Hepatocyte (in vitro differentiated cells): ENCODE measurements around the gene ZNF530. TPM values are rescaled to one million over a fixed set of nuclear protein-coding genes. Genes with fewer than 3 reads are reported as not detected.

Experiments
- DNase-seq: peaks from one replicate; pipeline ENCODE4 v3.0.0-alpha.2; 2016; ENCODE audit warnings: low spot score
- H2AFZ ChIP-seq: fragments of 200-600 bp; sonication (generic); 2 replicates; pipeline ENCODE4 v1.6.0; 2016; ENCODE audit warnings: antibody characterized with exemption, mild to moderate bottlenecking
- H3K27ac ChIP-seq: fragments of 200-600 bp; sonication (generic); 2 replicates; pipeline ENCODE4 v1.5.1; 2016; ENCODE audit warnings: mild to moderate bottlenecking
- H3K27me3 ChIP-seq: fragments of 200-600 bp; sonication (generic); 2 replicates; pipeline ENCODE4 v1.6.1; 2016
- H3K36me3 ChIP-seq: fragments of 200-600 bp; sonication (generic); replicated peaks from 2 replicates; pipeline ENCODE4 v1.5.1; 2016; ENCODE audit warnings: low read depth; ENCODE audit not compliant: insufficient read depth
- H3K4me1 ChIP-seq: fragments of 200-600 bp; sonication (generic); 2 replicates; pipeline ENCODE4 v1.5.1; 2016; ENCODE audit warnings: mild to moderate bottlenecking, moderate library complexity; ENCODE audit not compliant: insufficient read depth
- H3K4me2 ChIP-seq: fragments of 200-600 bp; sonication (generic); 2 replicates; pipeline ENCODE4 v1.6.0; 2016
- H3K4me3 ChIP-seq: fragments of 200-600 bp; sonication (generic); 2 replicates; pipeline ENCODE4 v1.5.1; 2016; ENCODE audit warnings: mild to moderate bottlenecking
- H3K79me2 ChIP-seq: fragments of 200-600 bp; sonication (generic); 2 replicates; pipeline ENCODE4 v1.6.0; 2017; ENCODE audit warnings: mild to moderate bottlenecking
- H3K9me2 ChIP-seq: fragments of 200-600 bp; sonication (generic); replicated peaks from 2 replicates; pipeline ENCODE4 v1.6.0; 2017; ENCODE audit warnings: mild to moderate bottlenecking; ENCODE audit not compliant: insufficient read depth
- H3K9me3 ChIP-seq: fragments of 200-600 bp; sonication (generic); 2 replicates; pipeline ENCODE4 v1.5.1; 2016; ENCODE audit warnings: low read depth, mild to moderate bottlenecking
- H4K20me1 ChIP-seq: fragments of 200-600 bp; sonication (generic); 2 replicates; pipeline ENCODE4 v1.6.0; 2016; ENCODE audit warnings: mild to moderate bottlenecking; ENCODE audit not compliant: insufficient read depth, poor library complexity, severe bottlenecking
- EZH2 ChIP-seq: fragments of 200-600 bp; sonication (generic); IDR thresholded peaks from 2 replicates; pipeline ENCODE4 v1.6.1; 2016; ENCODE audit warnings: antibody characterized with exemption, mild to moderate bottlenecking, borderline replicate concordance
- EZH2phosphoT487 ChIP-seq: fragments of 200-600 bp; sonication (generic); IDR thresholded peaks from one replicate; pipeline ENCODE4 v1.6.1; 2018; ENCODE audit warnings: antibody characterized with exemption, mild to moderate bottlenecking, low read depth, moderate library complexity; ENCODE audit not compliant: unreplicated experiment, severe bottlenecking
- WGBS: methylation state at CpG from one replicate; pipeline ENCODE4 v1.1.6; 2016; ENCODE audit warnings: low lambda C conversion rate; ENCODE audit errors: missing lambda C conversion rate; 5-methylcytosine and 5-hydroxymethylcytosine counted together
- polyA plus RNA-seq: library from polyadenylated mRNA; unstranded; fragments of >200 nt; fragmentation: Nextera tagmentation; extraction: Ambion mirVana; gene quantifications from 2 replicates; pipeline ENCODE4 v1.2.1, GENCODE V29; 2016
- total RNA-seq: library from RNA; depleted of rRNA; stranded (reverse); fragments of >200 nt; gene quantifications from 2 replicates; pipeline ENCODE4 v1.2.3, GENCODE V29; 2014
- TF ChIP-seq, protein P1 (sequence below): fragments of 200-600 bp; sonication (generic); IDR thresholded peaks from 2 replicates; pipeline ENCODE4 v1.5.1; 2016; ENCODE audit warnings: antibody characterized with exemption, mild to moderate bottlenecking; ENCODE audit not compliant: poor library complexity

The ZNF530 gene
- total and polyA plus RNA-seq, 2 experiments from 2014 or later, result 1.3 to 2.8 TPM

GRCh38 chr19:57599377-57599760 lies 316 bp upstream of the ZNF530 start:
- peaks cover 5% of the 10 kb centered on the region for H3K9me3 ChIP-seq
- H3K9me2 ChIP-seq, result no peaks in the 10 kb centered on the region
- H3K36me3 ChIP-seq, result no peaks in the 10 kb centered on the region
- TF ChIP-seq, protein P1, sequence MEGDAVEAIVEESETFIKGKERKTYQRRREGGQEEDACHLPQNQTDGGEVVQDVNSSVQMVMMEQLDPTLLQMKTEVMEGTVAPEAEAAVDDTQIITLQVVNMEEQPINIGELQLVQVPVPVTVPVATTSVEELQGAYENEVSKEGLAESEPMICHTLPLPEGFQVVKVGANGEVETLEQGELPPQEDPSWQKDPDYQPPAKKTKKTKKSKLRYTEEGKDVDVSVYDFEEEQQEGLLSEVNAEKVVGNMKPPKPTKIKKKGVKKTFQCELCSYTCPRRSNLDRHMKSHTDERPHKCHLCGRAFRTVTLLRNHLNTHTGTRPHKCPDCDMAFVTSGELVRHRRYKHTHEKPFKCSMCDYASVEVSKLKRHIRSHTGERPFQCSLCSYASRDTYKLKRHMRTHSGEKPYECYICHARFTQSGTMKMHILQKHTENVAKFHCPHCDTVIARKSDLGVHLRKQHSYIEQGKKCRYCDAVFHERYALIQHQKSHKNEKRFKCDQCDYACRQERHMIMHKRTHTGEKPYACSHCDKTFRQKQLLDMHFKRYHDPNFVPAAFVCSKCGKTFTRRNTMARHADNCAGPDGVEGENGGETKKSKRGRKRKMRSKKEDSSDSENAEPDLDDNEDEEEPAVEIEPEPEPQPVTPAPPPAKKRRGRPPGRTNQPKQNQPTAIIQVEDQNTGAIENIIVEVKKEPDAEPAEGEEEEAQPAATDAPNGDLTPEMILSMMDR, result no peak
- TF ChIP-seq EZH2phosphoT487 (no peak), EZH2 (no peak)
- no peak overlapping the region for H3K4me3 ChIP-seq
- H2AFZ ChIP-seq, result peak overlapping the region; percentile 69
- peaks cover 8% of the 10 kb centered on the region for H3K79me2 ChIP-seq
- H3K27me3 ChIP-seq, result no peaks in the 10 kb centered on the region
- no peaks in the 10 kb centered on the region for H4K20me1 ChIP-seq
- no peak for DNase-seq
- 67% methylated on average over 8 of the region's 8 CpGs for WGBS
- peak overlapping the region; percentile 95 for H3K4me2 ChIP-seq
- no peaks in the 10 kb centered on the region for H3K4me1 ChIP-seq
- H3K27ac ChIP-seq, result no peak overlapping the region

- Histone ChIP-seq H3K4me1 (no peaks in the 10 kb centered on the region), H3K27ac (no peak overlapping the region), H4K20me1 (no peaks in the 10 kb centered on the region), H3K4me2 (no peak overlapping the region), H3K27me3 (no peaks in the 10 kb centered on the region), H3K79me2 (no peaks in the 10 kb centered on the region), H3K36me3 (no peaks in the 10 kb centered on the region), H3K4me3 (no peak overlapping the region), H2AFZ (no peak overlapping the region), H3K9me2 (no peaks in the 10 kb centered on the region), H3K9me3 (no peaks in the 10 kb centered on the region)
- WGBS, result 100% methylated on average over 5 of the region's 5 CpGs
- TF ChIP-seq EZH2phosphoT487 (no peak), EZH2 (no peak)
- TF ChIP-seq, protein P1, result no peak
- no peak for DNase-seq
Observed at GRCh38 chr19:57606931-57607330, 7.2 kb downstream of the ZNF530 start.

GRCh38 chr19:57611113-57611512 lies 11.4 kb downstream of the ZNF530 start:
- H3K4me3 ChIP-seq, result no peak overlapping the region
- no peak overlapping the region for H2AFZ ChIP-seq
- H3K4me2 ChIP-seq, result no peak overlapping the region
- 87% methylated on average over 4 of the region's 4 CpGs for whole genome bisulfite sequencing
- no peaks in the 10 kb centered on the region for H4K20me1 ChIP-seq
- peaks cover 20% of the 10 kb centered on the region for H3K79me2 ChIP-seq
- no peak for TF ChIP-seq EZH2phosphoT487
- TF ChIP-seq, protein P1, result no peak
- TF ChIP-seq EZH2, result no peak
- no peaks in the 10 kb centered on the region for H3K27me3 ChIP-seq
- H3K27ac ChIP-seq, result no peak overlapping the region
- H3K9me2 ChIP-seq, result no peaks in the 10 kb centered on the region
- H3K9me3 ChIP-seq, result peaks cover 2% of the 10 kb centered on the region
- H3K4me1 ChIP-seq, result peaks cover 8% of the 10 kb centered on the region
- H3K36me3 ChIP-seq, result peaks cover 2% of the 10 kb centered on the region
- DNase-seq, result no peak
